NCI-H526 (cell line): ENCODE results near the gene NCOA5.
A peak's percentile ranks its signal among the peaks of the same experiment; 100 is the strongest.
"Not testable (repeated sequence)": the region's sequence is repeated elsewhere in the genome, so short reads cannot be mapped to it uniquely, and the experiment has no call there.

Experiments
- DNase-seq, 2 experiments: peaks; one replicate each; lab custom pipeline; 2025; lab: John Stamatoyannopoulos, UW

Gene NCOA5

DNA sequence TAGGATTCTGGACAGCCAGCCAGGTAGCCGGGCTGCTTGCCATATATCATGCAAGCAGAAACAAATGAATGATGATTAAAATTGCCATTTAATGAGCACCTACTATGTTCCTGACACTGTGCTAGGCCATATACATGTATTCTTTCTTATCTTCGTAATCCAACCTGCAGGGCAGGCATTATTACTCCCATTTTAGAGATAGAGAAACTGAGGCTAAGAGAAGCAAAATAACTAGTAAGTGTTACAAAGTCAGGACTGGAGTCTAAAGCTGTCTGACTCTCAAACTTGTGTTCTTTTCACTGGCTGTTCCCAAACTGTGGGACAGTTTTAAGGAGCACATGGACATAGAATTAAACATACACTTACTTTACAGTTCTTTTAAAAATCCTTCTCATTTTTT lies 30.4 kb upstream of the NCOA5 start:
- no peak for DNase-seq

GRCh38 chr20:46119547-46119946 lies 29.8 kb upstream of the NCOA5 start:
- no peak for DNase-seq

DNA sequence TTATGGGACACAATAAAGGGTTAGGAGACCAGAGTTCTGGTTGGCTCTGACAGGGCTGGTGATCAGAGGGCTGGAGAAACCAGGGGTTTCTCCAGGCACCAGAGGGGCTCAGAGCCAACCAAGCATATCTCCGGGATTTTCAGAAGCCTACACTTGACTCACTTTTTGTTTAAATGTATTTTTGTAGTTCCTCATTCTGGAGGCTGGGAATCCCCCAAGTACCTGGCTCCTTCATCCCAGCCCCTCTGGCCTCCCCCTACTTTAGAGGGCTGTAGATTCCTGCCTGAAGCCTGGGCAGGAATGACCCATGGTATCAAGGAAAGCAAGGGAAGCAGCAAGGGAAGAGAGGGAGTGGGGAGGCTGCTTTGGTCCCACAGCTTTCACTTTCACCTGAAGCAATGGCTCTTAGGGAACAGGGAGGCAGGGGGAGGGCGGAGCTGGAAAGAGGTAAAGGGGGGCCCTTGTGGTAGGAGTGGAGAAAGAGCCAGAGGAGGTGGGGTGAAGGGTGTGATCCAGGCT lies 29.3 kb upstream of the NCOA5 start:
- DNase-seq, result no peak

- DNase-seq, result no peak
These were observed 28.8 kb upstream of the NCOA5 start for GRCh38 chr20:46118481-46119020.

- peak; percentile 72 to 93 for DNase-seq
These were observed 28.1 kb upstream of the NCOA5 start, which contains the start of gene CD40 for GRCh38 chr20:46117704-46118467. TSS of gene CD40 (plus strand) at chr20:46118314. CDS start at chr20:46118344, 30 bp downstream.

- no peak for DNase-seq
These were observed 24.7 kb upstream of the NCOA5 start for GRCh38 chr20:46114449-46114848.

DNA sequence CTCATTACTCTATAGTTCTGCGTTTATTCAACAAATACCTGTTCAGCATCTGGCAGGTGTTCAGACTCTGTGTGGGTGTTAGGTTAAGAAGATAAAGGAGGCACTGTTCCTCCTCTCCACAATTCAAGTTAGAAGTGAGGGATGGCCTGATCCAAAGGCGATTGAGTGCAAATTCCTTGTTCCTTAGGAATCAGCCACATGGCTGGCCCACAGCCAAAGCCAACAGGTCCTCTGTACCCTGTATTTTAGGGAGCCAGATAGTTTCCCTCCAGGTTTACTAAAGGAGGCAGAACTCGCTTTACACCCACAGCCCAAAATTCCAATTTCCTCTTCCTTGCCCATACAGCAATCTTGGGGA lies 23.3 kb upstream of the NCOA5 start:
- no peak for DNase-seq

DNA sequence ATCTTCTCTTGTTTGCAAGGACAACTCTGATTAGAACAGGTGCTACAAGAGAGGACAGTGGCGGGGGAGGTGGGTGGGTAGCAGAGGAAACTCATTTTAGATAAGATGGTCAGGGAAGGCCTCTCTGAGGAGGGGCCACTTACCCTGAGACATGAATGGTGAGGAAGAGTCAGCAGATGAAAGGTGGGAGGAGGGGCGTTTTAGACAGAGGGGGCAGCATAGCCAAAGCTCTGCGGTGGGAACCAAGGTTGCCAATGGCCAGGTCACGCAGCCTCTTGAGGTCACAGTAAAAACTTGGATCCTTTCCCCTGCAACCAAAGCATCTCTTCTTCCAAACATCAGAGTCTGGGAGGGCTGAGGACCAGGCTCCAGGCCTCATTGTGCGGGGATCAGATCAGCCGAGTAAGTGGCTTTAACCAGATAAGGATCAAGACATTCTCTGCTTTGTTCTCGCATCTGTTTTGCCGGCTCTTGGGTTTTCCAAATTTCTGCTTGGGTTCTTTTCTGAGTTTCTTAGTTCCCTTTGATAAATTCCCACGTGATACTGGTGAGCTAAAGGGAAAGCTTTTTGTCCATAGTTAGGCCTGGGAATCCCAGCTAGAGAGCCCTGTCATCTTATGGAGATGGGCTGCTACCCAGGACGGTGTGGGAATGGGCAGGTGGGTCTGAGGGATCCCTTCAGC lies 22.8 kb upstream of the NCOA5 start:
- no peak for DNase-seq

DNA sequence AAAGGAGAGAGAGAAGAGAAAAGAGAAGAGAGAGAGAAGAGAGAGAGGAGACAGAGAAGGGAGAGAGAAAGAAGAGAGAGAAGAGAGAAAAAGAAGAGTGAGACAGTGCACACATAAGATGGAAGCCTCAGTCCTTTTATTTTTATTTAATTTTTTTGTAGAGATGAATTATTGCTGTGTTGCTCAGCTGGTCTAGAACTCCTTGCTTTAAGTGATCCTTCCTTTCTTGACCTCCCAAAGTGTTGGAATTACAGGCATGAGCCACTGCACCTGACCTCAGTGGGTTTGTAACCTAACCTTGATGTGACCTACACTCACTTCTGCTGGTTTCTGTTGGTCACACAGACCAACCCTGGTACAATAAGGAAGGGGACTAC lies 22.1 kb upstream of the NCOA5 start:
- no peak for DNase-seq

DNA sequence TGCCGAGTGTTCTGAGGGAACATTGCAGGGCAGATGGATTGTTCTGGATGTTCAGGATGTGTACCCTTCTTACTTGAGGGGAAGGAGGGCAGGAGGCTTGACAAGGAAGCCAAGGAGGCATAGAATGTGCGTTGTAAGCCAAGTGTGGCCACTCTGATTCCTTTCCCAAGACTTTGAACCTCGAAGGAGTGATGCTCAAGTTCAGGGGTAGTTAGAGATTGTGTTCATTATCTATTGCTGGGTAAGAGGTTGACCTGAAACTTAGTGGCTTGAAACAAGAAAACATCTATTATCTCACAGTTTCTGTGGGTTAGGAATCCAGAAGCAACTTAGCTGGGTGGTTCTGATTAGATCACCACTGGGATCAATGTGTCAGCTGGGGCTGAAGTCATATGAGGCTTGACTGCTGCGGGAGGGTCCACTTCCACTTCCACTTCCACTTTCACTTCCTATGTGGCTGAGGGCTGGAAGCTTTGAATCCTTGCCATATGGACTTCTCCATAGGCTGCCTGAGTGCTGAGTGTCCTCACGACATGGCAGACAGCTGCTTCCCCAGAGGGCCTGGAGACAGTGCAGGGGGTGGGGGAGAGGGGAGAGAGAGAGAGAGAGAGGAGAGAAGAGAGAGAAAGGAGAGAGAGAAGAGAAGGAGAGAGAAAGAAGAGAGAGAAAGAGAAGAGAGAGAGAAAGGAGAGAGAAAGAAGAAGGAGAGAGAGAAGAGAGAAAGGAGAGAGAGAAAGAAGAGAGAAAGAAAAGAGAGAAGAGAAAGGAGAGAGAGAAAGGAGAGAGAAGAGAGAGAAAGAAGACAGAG lies 21.5 kb upstream of the NCOA5 start:
- DNase-seq, result no peak

DNA sequence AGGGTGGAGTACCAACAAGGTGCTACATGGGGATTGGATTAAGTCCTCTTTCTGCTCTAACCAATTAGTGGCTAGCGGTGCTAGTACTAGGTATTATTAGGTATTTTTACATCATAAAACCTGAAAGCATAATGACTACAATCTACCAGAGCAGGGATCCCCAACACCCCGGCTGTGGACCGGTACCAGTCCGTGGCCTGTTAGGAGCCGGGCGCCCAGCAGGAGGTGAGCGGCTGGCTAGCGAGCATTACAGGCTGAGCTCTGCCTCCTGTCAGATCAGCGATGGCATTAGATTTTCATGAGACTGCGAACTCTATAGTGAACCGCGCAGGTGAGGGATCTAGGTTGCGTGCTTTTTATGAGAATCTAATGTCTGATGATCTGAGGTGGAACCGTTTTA lies 19.2 kb upstream of the NCOA5 start:
- no peak for DNase-seq

GRCh38 chr20:46108435-46108841 lies 18.7 kb upstream of the NCOA5 start:
- DNase-seq, result no peak

GRCh38 chr20:46107061-46107460 lies 17.3 kb upstream of the NCOA5 start:
- no peak for DNase-seq

DNA sequence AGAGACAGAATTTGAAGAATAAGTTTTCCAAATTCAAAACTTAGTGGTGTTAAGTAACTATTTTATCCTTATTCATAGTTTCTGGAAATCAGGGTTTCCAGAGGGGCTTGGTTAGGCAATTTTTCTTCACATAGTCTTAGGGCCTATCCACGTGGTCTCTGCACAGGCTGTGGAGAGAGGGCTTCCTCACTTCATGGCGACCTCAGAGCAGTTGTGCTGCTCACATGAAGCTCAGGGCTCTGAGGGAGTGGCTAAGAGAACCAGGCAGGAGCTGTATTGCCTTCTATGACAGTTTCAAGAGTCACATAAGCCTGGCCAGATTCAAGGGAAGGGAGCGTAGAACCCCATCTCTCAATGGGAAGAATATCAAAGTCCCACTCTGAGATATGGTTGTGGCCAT lies 14.5 kb upstream of the NCOA5 start:
- no peak for DNase-seq

- DNase-seq, result no peak
These were observed 13.2 kb upstream of the NCOA5 start for GRCh38 chr20:46102940-46103339.

DNA sequence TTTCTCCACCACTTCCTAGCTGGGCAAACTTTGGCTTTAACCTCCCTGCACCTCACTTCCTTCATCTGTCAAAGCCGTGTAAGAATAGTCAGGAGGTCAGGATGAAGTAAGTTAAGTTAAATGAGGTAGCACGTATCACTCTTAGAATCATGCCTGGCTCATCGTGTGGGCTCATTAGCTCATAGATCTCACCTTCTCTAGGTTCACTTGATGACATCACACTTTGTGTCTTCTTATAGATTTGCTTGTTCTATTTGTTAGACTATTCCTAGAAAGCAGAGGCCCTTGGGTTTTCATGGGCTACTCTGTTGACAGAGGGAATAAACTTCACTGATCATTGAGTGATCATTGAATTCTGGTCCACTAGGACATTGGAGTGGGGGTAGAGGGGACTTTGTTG lies 12.2 kb upstream of the NCOA5 start:
- no peak for DNase-seq

GRCh38 chr20:46100988-46101387 lies 11.2 kb upstream of the NCOA5 start:
- no peak for DNase-seq

DNA sequence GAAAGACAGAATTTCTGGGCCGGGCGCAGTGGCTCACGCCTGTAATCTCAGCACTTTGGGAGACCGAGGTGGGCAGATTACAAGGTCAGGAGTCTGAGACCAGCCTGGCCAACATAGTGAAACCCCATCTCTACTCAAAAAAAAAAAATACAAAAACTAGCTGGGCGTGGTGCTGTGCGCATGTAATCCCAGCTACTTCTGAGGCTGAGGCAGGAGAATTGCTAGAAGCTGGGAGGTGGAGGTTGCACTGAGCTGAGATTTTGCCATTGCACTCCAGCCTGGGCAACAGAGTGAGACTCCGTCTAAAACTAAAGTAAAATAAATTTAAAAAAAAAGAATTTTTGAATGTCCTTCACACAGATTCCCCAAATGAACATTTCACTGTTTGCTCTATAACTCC lies 10.7 kb upstream of the NCOA5 start:
- not testable (repeated sequence) for DNase-seq

DNA sequence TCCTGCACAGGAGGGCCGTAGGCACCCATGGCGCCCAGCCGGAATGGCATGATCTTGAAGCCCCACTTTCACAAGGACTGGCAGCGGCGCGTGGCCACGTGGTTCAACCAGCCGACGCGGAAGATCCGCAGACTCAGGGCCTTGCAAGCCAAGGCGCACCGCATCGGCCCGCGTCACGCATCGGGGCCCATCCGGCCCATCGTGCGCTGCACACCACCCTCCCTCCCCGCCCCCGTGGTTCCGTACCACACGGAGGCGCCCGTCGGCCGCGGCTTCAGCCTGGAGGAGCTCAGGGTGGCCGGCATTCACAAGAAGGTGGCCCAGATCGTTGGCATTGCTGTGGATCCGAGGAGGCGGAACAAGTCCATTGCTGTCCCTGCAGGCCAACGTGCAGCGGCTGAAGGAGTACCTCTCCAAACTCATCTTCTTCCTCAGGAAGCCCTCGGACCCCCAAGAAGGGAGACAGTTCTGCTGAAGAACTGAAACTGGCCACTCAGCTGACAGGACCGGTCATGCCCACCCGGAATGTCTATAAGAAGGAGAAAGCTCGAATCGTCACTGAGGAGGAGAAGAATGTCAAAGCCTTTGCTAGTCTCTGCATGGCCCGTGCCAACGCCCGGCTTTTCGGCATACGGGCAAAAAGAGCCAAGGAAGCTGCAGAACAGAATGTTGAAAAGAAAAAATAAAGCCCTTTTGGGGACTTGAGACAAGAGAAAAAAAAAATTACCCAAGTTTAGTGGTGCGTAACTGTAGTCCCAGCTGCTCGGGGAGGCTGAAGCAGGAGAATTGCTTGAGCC lies 9.9 kb upstream of the NCOA5 start:
- peak in 1 of 2 experiments; percentile 64 for DNase-seq

- DNase-seq, result no peak
These were observed 3.8 kb upstream of the NCOA5 start for GRCh38 chr20:46093531-46093930.
